GM19467 (cell line): ENCODE data around the gene ZFYVE27.

Experiments
- ATAC-seq: cut with Tn5 transposase; IDR thresholded peaks from one replicate; pipeline ENCODE4 v1.9.1; 2021; ENCODE audit warnings: mild to moderate bottlenecking, moderate library complexity; ENCODE audit not compliant: unreplicated experiment

The ZFYVE27 gene

DNA sequence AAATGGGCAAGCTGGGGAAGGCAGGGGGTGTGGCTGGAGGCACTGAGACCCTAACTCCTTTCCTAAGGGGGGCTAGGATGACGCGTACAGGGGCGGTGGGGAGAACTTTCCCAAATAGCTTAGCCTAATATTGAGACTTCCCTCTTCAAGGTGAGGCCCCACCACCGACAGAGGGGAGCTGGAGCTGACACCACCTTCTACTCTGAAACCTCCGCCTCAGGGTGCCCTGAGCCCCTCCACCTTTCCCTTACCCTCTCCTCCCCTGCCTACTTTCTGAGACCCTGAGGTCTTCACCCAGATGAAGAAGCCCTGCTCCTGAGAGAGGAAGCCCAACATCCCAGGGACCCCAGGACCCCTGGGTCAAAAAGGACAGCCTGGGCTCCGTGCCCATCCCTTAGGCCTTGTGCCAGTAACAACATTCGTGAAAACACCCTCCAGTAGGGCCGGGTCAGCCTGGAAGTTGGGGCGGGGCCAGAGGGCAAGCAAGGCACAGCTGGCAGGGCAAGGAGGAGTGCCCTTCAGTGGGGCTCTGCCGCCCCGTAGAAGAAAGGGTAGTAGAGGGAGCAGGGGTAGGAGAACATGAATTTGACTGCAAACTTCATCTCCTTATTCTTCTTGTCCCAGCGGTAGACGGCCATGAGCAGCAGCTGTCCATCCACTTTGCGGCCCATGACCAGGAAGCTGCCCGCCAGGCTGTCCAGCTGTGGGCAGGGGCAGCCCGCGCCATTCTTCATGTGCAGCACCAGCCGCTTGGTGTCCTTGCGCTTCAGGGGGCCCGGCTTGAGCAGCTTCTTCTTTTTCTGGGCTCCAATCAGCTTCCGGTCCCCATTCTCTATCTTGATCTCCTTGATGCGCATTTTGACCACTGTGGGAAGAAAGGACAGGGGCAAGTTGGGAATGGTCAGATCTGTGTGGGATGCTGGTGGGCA, 30.3 kb downstream of the ZFYVE27 start:
- no peak for ATAC-seq

DNA sequence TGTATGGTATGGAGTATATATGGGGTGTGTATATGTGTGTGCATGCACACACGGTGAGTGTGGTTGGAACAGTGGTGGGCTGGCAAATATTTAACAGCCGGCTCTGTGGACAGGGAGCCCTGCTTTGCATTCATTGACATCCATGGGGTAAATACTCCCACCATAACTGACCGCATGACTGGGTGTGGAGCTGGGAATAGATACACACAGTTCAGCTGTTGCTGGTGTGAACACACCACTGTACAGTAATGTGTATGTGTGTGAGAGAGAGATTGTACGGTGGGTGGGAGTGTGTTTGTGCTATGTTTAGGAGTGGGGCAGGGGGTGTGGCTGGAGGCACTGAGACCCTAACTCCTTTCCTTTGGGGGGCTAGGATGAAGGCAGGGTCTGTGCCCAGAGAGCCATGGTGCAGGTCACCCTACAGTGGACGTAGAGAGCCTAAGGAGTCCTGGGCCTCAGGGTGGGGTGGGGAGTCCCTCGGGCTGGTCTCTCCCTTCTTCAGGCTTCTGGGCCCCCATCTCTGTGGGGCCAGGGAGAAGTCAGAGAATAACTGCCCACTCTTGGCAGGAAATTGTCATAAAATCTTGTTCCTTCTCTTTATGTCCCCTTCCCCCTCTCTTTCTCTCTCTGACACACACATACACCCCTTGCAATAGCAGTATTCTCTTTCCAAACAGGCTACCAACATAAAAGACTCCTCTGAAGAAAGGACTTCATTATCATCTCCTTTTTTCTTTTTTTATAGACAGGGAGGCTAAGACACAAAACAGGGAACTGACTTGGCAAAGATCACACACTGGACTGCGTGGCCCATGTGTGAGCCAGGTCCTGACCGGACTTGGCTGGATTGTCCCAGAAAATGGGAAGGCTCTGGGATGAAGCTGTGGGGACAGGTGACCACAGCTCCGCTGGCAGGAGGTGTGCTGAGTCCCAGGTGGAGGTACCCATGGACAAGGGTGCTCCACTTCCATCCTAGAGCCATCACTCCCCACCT, 31.7 kb downstream of the ZFYVE27 start:
- no peak for ATAC-seq

DNA sequence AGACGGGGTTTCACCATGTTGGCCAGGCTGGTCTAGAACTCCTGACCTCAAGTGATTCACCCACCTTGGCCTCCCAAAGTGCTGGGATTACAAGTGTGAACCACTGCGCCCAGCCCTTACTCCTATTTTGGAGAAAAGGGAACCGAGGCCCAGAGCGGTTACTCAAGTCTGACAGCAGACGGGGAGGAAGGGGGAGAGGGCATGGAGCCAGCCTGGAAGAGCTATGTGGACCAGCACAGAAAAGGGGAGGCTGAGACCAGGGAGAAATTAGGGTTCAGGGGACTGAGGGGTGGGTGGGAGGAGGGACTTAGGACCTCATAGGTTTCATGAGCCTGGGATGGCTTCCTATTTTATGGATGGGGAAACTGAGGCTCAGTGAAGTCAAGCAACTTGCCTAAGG, 33.3 kb downstream of the ZFYVE27 start:
- ATAC-seq = no peak

DNA sequence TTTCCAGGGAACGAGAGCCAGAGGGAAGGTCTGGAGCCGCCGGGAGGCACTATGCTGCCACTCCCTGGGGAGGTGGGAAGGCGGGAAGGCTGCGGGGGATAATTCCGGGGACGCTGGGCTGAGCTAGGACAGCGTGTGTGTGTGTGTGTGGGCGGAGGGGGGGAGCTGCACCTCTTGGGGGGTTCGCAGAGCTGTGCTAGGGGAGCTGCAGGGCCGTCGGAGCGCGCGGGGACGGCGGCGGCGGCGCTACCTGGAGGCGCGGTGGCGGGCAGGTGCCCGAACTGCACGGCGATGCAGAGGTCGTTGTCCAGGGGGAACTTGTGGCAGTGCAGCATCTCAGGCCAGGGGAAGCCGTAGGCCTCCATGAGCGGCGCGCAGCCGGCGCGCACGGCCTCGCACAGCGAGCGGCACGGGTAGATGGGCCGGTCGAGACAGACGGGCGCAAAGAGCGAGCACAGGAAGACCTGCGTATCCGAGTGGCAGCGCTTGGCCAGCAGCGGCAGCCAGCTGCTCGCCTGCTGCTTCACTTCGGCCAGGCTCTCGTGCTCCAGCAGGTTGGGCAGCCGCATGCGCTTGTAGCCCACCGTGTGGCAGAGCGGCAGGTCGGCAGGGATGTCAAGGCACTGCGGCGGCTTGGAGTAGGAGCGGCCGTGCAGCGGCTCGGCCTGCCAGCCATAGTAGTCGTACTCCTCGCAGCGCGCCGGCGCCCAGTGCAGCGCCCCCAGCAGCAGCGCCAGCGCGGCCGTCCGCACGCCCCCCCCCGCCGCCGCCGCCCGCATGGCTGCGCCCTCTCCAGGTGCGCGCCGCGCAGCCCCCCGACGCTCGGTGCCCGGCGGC, 34.3 kb downstream of the ZFYVE27 start:
- no peak for ATAC-seq

DNA sequence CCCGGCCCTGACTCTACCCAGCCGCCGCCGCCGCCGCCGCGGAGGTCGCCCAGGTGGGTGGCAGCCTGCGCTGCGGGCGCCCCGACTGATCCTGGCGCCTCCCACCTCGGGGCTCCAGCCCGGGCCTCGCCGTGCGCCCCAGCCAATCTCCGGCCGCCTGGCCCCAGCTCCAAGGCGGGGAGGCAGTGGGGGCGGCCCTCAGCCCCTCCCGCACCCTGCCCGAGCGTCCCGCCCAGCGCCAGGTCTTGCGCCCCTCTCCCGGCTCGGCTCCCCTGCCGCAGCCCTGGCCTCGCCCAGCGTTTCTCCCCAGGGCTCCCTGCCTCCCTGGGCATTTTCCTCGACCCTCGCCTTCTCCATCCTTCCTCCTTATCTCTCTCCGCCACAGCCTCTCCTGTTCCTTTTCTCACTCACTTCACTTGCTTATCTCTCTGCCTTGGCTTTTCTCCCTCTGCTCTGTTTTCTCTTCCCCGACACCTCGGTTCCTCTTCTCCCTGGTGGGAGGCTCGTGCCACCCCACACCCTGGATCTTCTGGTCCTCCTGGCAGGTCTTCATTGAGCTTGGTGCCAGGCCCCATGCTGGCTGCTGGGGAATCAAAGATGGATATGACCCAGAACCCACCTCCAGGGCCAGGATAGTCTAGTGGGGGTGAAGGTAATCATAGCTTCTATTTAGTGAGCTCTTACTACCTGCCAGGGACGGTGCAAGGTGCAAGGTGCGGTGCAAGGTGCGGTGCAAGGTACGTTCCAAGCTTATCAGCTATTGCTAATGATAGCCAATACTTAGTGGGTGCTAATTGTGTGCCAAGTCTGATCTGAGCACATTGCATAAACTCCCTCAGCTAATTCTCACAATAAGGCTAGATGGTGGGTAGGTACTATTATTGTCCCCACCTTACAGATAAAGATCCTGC, 35.2 kb downstream of the ZFYVE27 start, which contains the start of gene SFRP5:
Gene SFRP5 (minus strand): TSS at position 87 of the 911 bp plus-strand sequence. CDS start 166 bp downstream, outside the sequence.
- no peak for ATAC-seq

DNA sequence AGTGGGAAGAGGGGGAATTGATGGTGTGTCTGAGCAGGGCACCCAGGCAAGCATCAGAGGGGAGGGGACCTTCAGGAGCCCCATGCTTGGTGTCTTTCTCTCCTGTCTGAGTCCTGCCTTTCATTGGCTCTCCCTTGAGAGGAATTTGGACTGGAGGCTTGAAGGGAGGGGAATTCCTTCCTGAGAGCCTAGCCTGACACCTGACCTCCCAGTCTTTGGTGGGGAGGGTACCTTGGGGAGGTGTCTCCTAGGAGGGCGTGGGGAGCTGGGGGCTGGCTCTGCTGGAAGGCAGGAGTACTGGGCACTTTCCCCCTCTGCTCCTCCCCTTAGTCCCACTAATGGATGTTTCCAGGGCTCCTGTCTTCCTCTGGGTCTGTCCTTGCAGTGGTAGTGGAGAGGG, 36.2 kb downstream of the ZFYVE27 start:
- ATAC-seq = no peak

DNA sequence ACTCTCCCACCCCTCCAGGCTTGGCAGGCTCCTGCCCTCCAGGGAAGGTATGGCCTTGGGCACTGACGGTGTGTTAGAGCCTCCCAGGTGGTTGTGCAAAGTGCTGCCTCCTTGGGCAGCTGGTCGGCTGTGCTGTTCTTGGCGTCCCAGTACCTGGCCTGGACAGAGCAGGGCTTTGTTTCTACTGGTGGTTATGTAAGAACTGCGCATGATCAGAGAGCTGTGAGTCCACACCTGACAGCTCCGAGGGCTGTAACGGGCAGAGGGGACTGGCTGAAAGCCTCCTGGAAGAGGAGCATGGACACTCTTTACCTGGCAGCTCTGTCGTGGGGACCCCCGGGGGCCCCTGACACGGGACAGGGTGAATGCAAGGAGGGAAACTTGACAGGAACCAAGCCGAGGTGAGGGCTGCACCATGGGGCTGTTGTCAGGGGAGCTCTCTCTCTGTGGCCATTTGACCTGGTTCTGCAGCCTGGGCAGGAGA, 37.9 kb downstream of the ZFYVE27 start:
- no peak for ATAC-seq

DNA sequence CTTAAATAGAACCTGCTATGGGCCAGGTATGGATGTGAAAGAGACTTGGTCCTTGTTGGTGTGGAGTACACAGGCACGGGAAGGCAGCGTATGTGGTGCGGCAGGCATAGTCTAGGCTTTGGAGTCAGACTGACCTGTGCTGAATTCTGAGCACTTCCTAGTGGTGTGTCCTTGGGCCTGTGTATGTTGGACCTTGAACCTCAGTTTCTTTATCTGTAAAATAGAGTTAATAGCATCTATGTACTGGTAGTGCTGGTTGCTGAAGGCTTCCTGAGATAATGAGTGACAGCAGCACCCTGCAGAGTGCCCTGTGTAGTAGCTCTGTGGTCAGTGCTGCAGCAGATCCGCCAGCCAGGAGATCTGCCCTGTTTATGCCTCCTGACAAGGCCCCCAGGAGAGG, 40.2 kb downstream of the ZFYVE27 start:
- ATAC-seq = no peak

DNA sequence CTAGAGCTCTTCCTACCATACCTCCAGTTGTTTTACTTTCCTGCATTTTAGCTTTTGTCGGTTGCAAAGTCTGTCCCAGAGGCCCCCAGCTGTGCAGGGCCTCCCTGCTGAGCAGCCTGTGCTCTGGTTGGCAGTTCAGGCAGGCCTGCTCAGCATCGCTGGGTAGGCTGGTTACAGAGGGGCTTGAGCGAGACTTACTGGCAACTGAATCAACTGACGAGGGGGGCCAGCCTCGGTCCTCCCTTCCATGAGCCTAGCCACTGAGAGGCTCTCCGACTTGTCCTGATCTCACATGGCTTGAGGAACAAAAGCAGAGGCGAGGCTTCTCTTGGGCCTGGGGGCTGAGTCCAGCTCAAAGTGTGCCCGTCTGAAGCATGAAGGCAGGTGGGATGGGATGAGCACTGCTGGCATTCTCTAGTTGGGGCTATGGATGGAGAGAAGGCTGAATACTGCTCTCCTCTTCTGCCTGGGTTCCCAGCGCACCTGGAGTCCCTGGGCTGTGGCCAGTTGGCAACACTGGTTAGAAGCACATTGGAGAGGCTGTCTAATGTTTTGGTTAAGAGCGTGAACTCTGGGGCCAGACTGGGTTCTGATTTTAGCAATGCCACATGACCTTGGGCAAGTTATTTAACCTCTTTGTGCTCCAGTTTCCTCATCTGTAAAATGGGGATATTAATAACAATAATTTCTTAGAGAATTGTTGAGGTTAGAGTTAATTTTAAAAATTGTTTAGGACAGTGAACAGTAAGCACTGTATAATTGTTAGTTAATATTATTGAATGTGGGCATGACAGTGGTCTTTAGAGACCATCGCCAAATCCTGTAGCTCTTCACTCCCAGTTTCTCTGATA, 41.7 kb downstream of the ZFYVE27 start:
- no peak for ATAC-seq

DNA sequence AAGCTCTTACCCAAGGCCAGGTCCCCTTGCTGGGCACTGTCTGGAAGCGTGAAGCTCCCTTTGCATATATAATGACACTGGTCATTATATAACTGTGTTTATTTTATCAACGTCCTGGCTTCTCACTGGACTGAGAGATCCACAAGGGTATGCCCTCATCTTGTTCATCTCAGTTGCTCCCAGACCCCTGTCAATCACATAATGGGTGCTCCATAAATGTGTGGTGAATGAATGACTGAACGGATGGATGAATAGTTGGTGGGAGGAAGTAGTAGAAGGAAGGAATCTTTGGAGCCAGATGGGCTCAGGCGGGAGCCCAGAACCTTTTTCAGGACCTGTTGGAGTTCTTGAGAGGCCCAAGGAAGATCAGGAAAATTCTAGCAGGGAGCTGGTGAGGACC, 42.6 kb downstream of the ZFYVE27 start:
- no peak for ATAC-seq

DNA sequence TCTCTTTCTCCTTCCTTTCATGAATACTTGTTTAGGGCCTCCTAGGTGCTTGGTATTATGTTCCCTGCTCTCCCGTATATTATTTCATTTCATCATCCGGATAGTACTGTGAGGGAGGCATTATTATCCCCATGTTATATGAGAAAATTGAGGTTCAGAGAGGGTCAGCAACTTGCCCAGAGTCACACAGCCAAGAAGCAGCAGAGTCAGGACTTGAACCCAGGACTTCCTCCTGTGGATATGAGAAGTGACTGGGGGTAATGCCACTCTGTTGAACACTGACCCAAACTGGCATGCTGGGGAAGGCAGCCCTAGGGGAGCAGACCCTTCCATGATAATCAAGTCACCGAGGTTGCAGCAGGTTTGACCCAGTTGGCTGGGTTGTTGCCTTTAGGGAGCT, 43.0 kb downstream of the ZFYVE27 start:
- ATAC-seq = no peak

DNA sequence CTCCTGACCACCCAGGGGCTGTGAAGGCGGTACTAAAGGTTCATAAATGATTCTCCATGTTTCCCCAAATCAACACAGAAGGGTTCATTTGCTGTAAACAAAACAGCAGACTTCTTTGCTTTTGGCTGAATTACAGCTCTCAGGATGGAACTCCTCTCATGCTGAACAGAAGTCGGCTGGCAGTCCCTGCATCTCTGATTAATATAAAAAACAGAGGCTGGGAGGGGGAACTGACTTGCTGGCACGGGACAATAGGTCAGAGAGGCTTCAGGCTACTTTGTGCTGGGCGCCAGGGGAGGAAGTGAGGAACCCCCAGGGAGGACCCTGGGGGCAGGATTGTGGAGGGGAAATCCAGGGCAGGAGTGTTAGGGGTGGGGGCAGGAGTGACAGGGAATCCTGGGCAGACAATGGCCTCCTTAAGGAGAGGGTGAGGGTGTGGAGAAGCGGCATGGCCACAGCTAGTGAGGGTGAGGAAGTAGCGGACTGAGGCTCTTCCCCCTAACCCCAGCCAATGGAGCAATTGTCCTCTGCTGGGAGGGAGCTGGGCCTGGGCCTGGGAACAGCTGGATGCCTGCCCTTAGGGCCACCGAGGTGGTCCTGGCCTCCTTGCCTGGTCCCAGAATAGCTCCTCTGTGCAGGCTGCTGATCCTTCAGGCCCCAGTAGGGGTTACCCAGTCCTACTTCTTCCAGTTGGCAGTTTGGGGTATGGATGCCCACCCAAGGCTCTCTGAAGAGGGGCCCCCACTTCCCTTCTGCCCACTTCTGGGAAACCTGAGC, 44.1 kb downstream of the ZFYVE27 start:
- no peak for ATAC-seq

DNA sequence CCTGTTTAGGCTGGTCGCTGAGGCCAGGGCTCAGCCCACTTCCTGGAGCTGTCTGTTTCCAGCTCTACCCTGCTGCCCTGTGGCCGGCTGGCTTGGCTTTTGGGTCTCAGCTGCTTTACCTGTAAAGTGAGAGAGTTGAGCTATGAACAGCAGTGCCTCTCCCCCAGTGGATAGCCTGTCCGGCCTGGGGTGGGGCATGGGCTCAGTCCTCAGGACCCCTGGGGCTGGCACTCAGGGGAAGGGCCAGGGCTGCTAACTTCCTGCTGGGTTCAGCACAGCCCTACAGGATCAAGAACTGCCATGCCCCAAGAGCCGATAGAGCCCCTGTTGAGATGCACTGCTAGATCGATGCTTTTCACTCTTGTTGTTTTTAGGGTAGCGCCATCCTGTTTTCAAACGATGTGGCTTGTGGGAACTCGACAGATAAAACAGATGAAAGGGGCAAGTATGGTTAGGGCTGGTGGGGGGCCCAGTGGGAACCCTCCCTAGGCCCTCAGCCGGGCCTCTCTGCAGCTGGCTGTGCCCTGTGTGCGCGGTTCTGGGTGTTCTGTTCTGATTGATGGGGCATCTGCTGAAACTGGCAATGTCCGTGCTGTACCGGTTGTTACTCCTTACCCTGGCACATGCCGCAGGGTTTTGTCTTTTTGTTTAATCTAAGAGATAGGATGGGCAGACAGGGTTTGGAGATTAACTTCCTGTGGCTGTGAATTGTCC, 44.8 kb downstream of the ZFYVE27 start:
- ATAC-seq = no peak

DNA sequence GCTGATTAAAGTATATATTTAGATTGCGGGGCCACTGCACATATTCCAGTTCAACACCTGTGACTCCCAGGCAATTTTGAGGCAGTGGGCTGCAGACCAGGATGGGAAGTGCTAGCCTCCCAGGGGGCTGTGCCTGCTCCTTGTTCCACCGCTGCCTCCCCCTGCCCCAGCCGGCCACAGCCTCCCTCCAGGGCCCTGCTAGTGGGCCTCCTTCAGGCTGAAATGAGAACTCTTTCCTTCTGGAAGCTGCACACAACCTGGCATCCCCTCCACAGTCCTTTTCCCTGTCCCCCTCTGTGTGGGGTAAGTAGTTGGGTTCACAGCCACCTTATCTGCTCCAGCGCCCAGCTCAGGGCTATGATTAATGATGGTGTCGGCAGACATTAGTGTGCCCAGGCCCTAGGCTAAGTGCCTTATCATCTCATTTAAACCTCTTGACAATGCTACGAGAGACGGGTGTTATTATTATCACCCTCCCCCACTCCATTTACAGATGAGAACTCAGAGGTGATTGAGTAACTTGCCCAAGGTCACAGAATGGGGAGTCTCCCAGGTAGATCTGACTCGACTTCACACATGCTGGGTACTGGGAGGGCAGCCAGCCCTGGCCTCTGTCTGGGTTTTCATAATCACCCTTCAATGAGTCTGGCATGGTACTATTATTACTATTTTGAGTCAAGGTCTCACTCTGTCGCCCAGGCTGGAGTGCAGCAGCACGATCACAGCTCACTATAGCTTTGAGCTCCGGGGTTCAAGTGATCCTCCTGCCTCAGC, 45.7 kb downstream of the ZFYVE27 start:
- ATAC-seq = no peak

DNA sequence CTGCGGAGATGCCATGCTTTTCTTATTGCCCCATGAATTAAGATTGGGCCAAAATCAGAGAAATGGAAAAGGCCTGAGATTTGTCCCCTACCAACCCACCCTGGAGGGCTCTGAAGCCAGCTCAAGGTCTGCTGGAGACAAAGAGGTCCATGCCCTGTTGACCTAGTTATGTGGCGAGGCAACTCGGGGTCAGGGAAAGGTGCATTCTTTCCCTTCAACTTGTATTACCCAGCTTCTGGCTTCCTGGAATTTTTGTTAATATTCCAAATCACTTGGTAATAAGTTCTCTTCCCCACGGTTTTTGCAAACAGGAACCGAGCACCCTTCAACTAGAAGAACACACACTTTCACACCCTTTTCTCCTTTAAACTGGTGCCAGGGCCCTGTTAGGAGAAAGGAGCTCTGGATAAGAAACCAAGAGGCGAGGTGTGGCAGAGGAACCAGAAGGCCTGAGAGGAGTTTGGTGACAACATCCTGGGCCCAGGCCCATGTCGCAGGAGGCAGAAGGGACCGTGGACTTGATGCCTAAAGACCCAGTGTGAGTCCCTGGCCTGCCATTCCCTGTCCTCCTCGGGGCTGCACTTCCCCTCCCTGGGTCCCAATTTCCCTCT, 47.4 kb downstream of the ZFYVE27 start:
- ATAC-seq = no peak

DNA sequence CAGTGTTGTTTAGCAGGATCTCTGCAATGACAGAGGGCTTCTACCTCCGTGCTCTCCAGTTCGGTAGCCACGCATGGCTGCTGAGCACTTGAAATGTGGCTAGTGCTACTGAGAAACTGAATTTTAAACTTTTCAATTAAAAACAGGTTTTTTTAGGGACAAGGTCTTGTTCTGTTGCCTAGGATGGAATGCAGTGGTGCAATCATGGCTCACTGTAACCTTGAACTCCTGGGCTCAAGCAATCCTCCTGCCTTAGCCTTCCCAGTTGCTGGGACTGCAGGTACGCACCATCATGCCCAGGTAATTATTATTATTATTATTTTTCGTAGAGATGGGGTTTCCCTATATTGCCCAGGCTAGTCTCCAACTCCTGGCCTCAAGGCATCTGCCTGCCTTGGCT, 48.3 kb downstream of the ZFYVE27 start:
- ATAC-seq = no peak
